Tibial nerve (tissue), 4 donors: ENCODE measurements around the gene STAB2.

Experiments
- CTCF ChIP-seq, 5 experiments: fragments of 200-600 bp in 3 of 5; fragments of 450-650 bp in 2 of 5; sonication (generic) in 3 of 5; IDR thresholded peaks; one replicate each; pipeline ENCODE4 v1.5.1; 2016 to 2019; ENCODE audit warnings: antibody characterized with exemption in 5 of 5, mild to moderate bottlenecking in 3 of 5, moderate library complexity in 2 of 5
- EP300 ChIP-seq, 2 donors: sonication (generic); formaldehyde crosslinking; IDR thresholded peaks; one replicate each; pipeline ENCODE4 v1.6.1; 2017; ENCODE audit warnings: antibody characterized with exemption in 2 of 2, mild to moderate bottlenecking in 1 of 2
- POLR2A ChIP-seq, 2 donors: fragments of 450-650 bp; IDR thresholded peaks; one replicate each; pipeline ENCODE4 v1.6.1; 2017; ENCODE audit warnings: antibody characterized with exemption in 2 of 2, mild to moderate bottlenecking in 2 of 2, moderate library complexity in 2 of 2

GRCh38 chr12:103705098-103705497, 118.0 kb downstream of the STAB2 start:
- TF ChIP-seq CTCF (IDR thresholded peaks at IDR 0.05): no peak
- TF ChIP-seq POLR2A (IDR thresholded peaks at IDR 0.05): no peak
- no peak for TF ChIP-seq EP300 (IDR thresholded peaks at IDR 0.05)
